GM12874 (cell line): ENCODE data around the gene ZPR1.

Experiments
- TF ChIP-seq, protein P1 (sequence below): IDR thresholded peaks from 2 replicates; pipeline ENCODE4 v1.5.1; 2011; ENCODE audit warnings: low read depth, mild to moderate bottlenecking, control low read depth, low read length, moderate library complexity; ENCODE audit not compliant: insufficient read depth

ZPR1 gene

DNA sequence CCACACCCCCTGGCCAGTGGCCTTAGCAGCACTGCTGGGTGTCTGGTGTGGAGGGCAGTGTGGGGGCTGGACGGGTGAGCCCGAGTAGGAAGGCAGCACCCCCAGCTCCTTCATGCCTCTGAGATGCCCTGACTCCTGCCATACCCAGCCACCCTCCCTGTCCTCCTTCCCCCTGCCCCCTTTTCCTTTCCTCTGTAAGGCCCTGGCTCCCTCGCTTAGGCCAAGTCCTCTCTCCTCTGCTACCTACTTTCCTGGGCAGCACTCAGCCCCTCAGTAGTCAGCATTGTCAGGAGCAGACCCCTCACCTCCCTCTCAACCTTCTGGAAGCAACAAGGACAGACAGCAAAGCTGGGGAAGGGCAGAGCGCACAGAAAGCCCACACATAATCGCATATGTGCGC, 63.0 kb downstream of the ZPR1 start:
- TF ChIP-seq, protein P1, sequence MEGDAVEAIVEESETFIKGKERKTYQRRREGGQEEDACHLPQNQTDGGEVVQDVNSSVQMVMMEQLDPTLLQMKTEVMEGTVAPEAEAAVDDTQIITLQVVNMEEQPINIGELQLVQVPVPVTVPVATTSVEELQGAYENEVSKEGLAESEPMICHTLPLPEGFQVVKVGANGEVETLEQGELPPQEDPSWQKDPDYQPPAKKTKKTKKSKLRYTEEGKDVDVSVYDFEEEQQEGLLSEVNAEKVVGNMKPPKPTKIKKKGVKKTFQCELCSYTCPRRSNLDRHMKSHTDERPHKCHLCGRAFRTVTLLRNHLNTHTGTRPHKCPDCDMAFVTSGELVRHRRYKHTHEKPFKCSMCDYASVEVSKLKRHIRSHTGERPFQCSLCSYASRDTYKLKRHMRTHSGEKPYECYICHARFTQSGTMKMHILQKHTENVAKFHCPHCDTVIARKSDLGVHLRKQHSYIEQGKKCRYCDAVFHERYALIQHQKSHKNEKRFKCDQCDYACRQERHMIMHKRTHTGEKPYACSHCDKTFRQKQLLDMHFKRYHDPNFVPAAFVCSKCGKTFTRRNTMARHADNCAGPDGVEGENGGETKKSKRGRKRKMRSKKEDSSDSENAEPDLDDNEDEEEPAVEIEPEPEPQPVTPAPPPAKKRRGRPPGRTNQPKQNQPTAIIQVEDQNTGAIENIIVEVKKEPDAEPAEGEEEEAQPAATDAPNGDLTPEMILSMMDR: no peak
